ENCODE measurements around the gene GRK5.

- TF ChIP-seq CTCF (IDR thresholded peaks at IDR 0.05) (no peak), POLR2A (IDR thresholded peaks at IDR 0.05) (no peak)
These were observed 153.0 kb downstream of the GRK5 start for GRCh38 chr10:119360181-119360921.

All from prostate gland (tissue), 2 donors.